Adrenal gland (tissue), 19 donors: ENCODE data around the gene ARL5B. TPM values are rescaled to one million over a fixed set of nuclear protein-coding genes. Genes with fewer than 3 reads are reported as not detected.
A peak's percentile ranks its signal among the peaks of the same experiment; 100 is the strongest.

Source experiments
- DNase-seq, 7 donors: peaks; one replicate each; pipeline ENCODE4 v3.0.0-alpha.2; 2019 to 2020
- H3K27ac ChIP-seq, 5 donors: fragments of 200-600 bp; sonication (generic) in 4 of 5; 1 replicate in 3 of 5; 2 replicates in 2 of 5; pipeline versions ENCODE4 v1.5.1 to v1.8.0; 2016 to 2020; ENCODE audit warnings: mild to moderate bottlenecking in 1 of 5
- H3K27me3 ChIP-seq: fragments of 200-600 bp; 2 replicates; pipeline ENCODE4 v1.8.0; 2021
- H3K36me3 ChIP-seq, 2 donors: fragments of 200-600 bp; replicated peaks in 1 of 2; 1 replicate in 1 of 2; 2 replicates in 1 of 2; pipeline versions ENCODE4 v1.5.1 to v1.8.0; 2018 to 2022
- H3K4me1 ChIP-seq, 2 donors: fragments of 200-600 bp; replicated peaks in 1 of 2; 1 replicate in 1 of 2; 2 replicates in 1 of 2; pipeline versions ENCODE4 v1.5.1 to v1.8.0; 2018 to 2021
- H3K4me3 ChIP-seq, 4 donors: fragments of 200-600 bp; sonication (generic) in 3 of 4; one replicate each; pipeline ENCODE4 v1.5.1; 2016 to 2018
- H3K9me3 ChIP-seq, 3 donors: fragments of 200-600 bp; sonication (generic) in 1 of 3; replicated peaks in 1 of 3; 1 replicate in 2 of 3; 2 replicates in 1 of 3; pipeline versions ENCODE4 v1.5.1 to v1.8.0; 2016 to 2021
- CTCF ChIP-seq, 6 experiments: fragments of 450-650 bp in 4 of 6; fragments of 200-600 bp in 2 of 6; sonication (generic) in 1 of 6; IDR thresholded peaks; 1 replicate in 5 of 6; 2 replicates in 1 of 6; pipeline versions ENCODE4 v1.5.1 to v1.8.0; 2016 to 2021; ENCODE audit warnings: antibody characterized with exemption in 6 of 6, mild to moderate bottlenecking in 2 of 6, moderate library complexity in 1 of 6
- POLR2A ChIP-seq, 2 donors: fragments of 450-650 bp; IDR thresholded peaks; one replicate each; pipeline ENCODE4 v1.6.1; 2017; ENCODE audit warnings: antibody characterized with exemption in 2 of 2, mild to moderate bottlenecking in 2 of 2, moderate library complexity in 1 of 2
- WGBS, 4 donors: extraction: QIAGEN DNeasy Blood & Tissue Kit in 2 of 4; methylation state at CpG; one replicate each; pipeline versions ENCODE4 v1.1.5 to v1.1.7; 2013 to 2017; 5-methylcytosine and 5-hydroxymethylcytosine counted together
- intact Hi-C, 2 donors: fragments of 100-400 bp; cut with DNase I; formaldehyde crosslinking; loops; one replicate each; pipeline versions ENCODE4 v1.14.1 to v1.15.0; 2022 to 2023
- long read RNA-seq, 10 donors: library from polyadenylated mRNA in 3 of 10; unstranded in 2 of 10; stranded (forward) in 1 of 10; transcript quantifications; one replicate each; pipeline ENCODE4 v2.0.0 and lab custom pipeline, GENCODE V29; 2021 to 2026
- polyA plus RNA-seq, 3 donors: library from polyadenylated mRNA; stranded (reverse); fragments of 200-250 nt in 2 of 3; fragments of 350-450 nt in 1 of 3; fragmentation: Illumina TruSeq in 1 of 3; extraction: RNeasy Lipid Tissue Mini Kit (QIAGEN cat#74804) in 1 of 3; gene quantifications; one replicate each; pipeline ENCODE4 v1.2.3, GENCODE V29; 2013 to 2014
- total RNA-seq, 9 donors: library from RNA; depleted of rRNA in 4 of 9; stranded (reverse); fragments of >200 nt in 4 of 9; fragments of 120-200 nt in 1 of 9; fragmentation: NEBNext Ultra II Directional in 1 of 9; extraction: Animal tissue kit (Norgen Biotek cat#: 25700) in 1 of 9; gene quantifications; one replicate each; pipeline versions ENCODE4 v1.1.0 to v1.2.4, GENCODE V29; 2013 to 2023
- donor health status: healthy with polysubstance abuse.
- donor health status: Bipolar disorder and iron deficiency.
- donor health status: DM: yes; HTN: yes; CAD: no.
- donor health status: DM: no; HTN: no; CAD: no.
- donor health status: DM: no; HTN: no; CAD: no.
- donor health status: DM: yes; HTN: yes; CAD: no.

ARL5B gene
- 10 to 100 TPM in 5 of 9 donors, 1 to 10 TPM in 4; 2.5 to 24.2 (median 10.2) TPM for total RNA-seq
- 10 to 100 TPM in 1 of 3 donors, 1 to 10 TPM in 2; 1.6 to 10.9 (median 2.1) TPM for polyA plus RNA-seq
- long read RNA-seq, donor 1, full-length matches to known transcripts = 8 of 8 reads
- long read RNA-seq, donor 1, partial matches to known transcripts = 0 of 8 reads
- long read RNA-seq, donor 1, other reads (novel, unspliced or antisense) = 0 of 8 reads
- long read RNA-seq, donor 2, full-length matches to known transcripts = 8 of 8 reads
- long read RNA-seq, donor 2, partial matches to known transcripts = 0 of 8 reads
- long read RNA-seq, donor 2, other reads (novel, unspliced or antisense) = 0 of 8 reads
- long read RNA-seq, donor 3, full-length matches to known transcripts = 2 of 2 reads
- long read RNA-seq, donor 3, partial matches to known transcripts = 0 of 2 reads
- long read RNA-seq, donor 3, other reads (novel, unspliced or antisense) = 0 of 2 reads
- long read RNA-seq, donor 4, full-length matches to known transcripts = 1 of 3 reads
- long read RNA-seq, donor 4, partial matches to known transcripts = 0 of 3 reads
- long read RNA-seq, donor 4, other reads (novel, unspliced or antisense) = 2 of 3 reads
- long read RNA-seq, donor 5, full-length matches to known transcripts = 6 of 6 reads
- long read RNA-seq, donor 5, partial matches to known transcripts = 0 of 6 reads
- long read RNA-seq, donor 5, other reads (novel, unspliced or antisense) = 0 of 6 reads
- long read RNA-seq, donor 6, full-length matches to known transcripts = 4 of 5 reads
- long read RNA-seq, donor 6, partial matches to known transcripts = 0 of 5 reads
- long read RNA-seq, donor 6, other reads (novel, unspliced or antisense) = 1 of 5 reads
- long read RNA-seq, donor 7, full-length matches to known transcripts = 8 of 8 reads
- long read RNA-seq, donor 7, partial matches to known transcripts = 0 of 8 reads
- long read RNA-seq, donor 7, other reads (novel, unspliced or antisense) = 0 of 8 reads
- long read RNA-seq, donor 8, full-length matches to known transcripts = 27 of 38 reads
- long read RNA-seq, donor 8, partial matches to known transcripts = 11 of 38 reads
- long read RNA-seq, donor 8, other reads (novel, unspliced or antisense) = 0 of 38 reads
- long read RNA-seq, donor 9, full-length matches to known transcripts = 7 of 7 reads
- long read RNA-seq, donor 9, partial matches to known transcripts = 0 of 7 reads
- long read RNA-seq, donor 9, other reads (novel, unspliced or antisense) = 0 of 7 reads
- long read RNA-seq, donor 10, full-length matches to known transcripts = 5 of 5 reads
- long read RNA-seq, donor 10, partial matches to known transcripts = 0 of 5 reads
- long read RNA-seq, donor 10, other reads (novel, unspliced or antisense) = 0 of 5 reads

GRCh38 chr10:18659125-18659818, at the start of gene ARL5B:
Gene ARL5B, plus strand, starts transcription at chr10:18659431. Its CDS starts 207 bp downstream, at chr10:18659638.
- Histone ChIP-seq H3K4me3 (peak within 1 kb of the TSS; percentile 56 to 100 (median 92)), H3K27ac (peak within 1 kb of the TSS; percentile 62 to 99 (median 96)), H3K9me3 (no peaks in the 10 kb centered on the region), H3K36me3 (no peaks in the 10 kb centered on the region), H3K27me3 (no peaks in the 10 kb centered on the region), H3K4me1 (peaks cover 16 to 25% of the 10 kb centered on the region in 2 donors)
- DNase-seq = peak; percentile 98 to 99 (median 98)
- intact Hi-C loops = no loop called here
- TF ChIP-seq CTCF (IDR thresholded peaks at IDR 0.05) = no peak
- TF ChIP-seq POLR2A (IDR thresholded peaks at IDR 0.05) = peak; percentile 75 to 89
- WGBS, 4 donors = 0 to 1% (median 0%) methylated on average over 26 to 72 of the region's 72 CpGs

GRCh38 chr10:18610517-18610916, 48.7 kb upstream of the ARL5B start:
- intact Hi-C loops = no loop called here
- WGBS, 4 donors = 33 to 48% (median 38%) methylated on average over 3 of the region's 3 CpGs
- TF ChIP-seq POLR2A (IDR thresholded peaks at IDR 0.05) (peak in 1 of 2 donors; percentile 39), CTCF (IDR thresholded peaks at IDR 0.05) (no peak)
- H3K36me3 ChIP-seq = no peaks in the 10 kb centered on the region
- peak; percentile 65 to 90 (median 82) for DNase-seq
- H3K27ac ChIP-seq = peak overlapping the region; percentile 32 to 91 (median 84)
- no peak overlapping the region for H3K4me3 ChIP-seq
- no peaks in the 10 kb centered on the region for H3K9me3 ChIP-seq
- peaks cover 21 to 27% of the 10 kb centered on the region in 2 donors for H3K4me1 ChIP-seq
- no peaks in the 10 kb centered on the region for H3K27me3 ChIP-seq

- WGBS, 4 donors = 94 to 98% (median 97%) methylated on average over 4 of the region's 4 CpGs
- intact Hi-C loops = no loop called here
- H3K27ac ChIP-seq = peak overlapping the region; percentile 32 to 91 (median 84)
Measured at GRCh38 chr10:18611168-18611567, 48.1 kb upstream of the ARL5B start.

More at GRCh38 chr10:18611168-18611567, 48.1 kb upstream of the ARL5B start:
- no peak for DNase-seq
- Histone ChIP-seq H3K9me3 (no peaks in the 10 kb centered on the region), H3K4me3 (no peak overlapping the region), H3K4me1 (peaks cover 21 to 27% of the 10 kb centered on the region in 2 donors), H3K36me3 (no peaks in the 10 kb centered on the region), H3K27me3 (no peaks in the 10 kb centered on the region)
- TF ChIP-seq CTCF (IDR thresholded peaks at IDR 0.05) (no peak), POLR2A (IDR thresholded peaks at IDR 0.05) (no peak)
